ENCODE data around the gene WSCD2. TPM values are rescaled to one million over a fixed set of nuclear protein-coding genes. Genes with fewer than 3 reads are reported as not detected.

The WSCD2 gene
- total RNA-seq, 1 donor from 2014 or later: 0.86 TPM

- no peak for TF ChIP-seq CTCF (IDR thresholded peaks at IDR 0.05)
- Mint-ChIP-seq H3K27me3 (ENCODE audit: unreplicated experiment) (no peaks in the 10 kb centered on the region), H3K4me3 (ENCODE audit: unreplicated experiment) (no peak overlapping the region), H3K27ac (ENCODE audit: unreplicated experiment) (no peak overlapping the region), H3K4me1 (ENCODE audit: unreplicated experiment) (no peaks in the 10 kb centered on the region), H3K36me3 (ENCODE audit: unreplicated experiment) (no peaks in the 10 kb centered on the region), H3K9me3 (ENCODE audit: unreplicated experiment) (no peaks in the 10 kb centered on the region)
- no peak for DNase-seq (ENCODE audit: extremely low spot score, unreplicated experiment)
These were observed 13.7 kb upstream of the WSCD2 start for GRCh38 chr12:108115123-108116121.

GRCh38 chr12:108116254-108116653 is 12.8 kb upstream of the WSCD2 start:
- DNase-seq (ENCODE audit: extremely low spot score, unreplicated experiment): no peak
- TF ChIP-seq CTCF (IDR thresholded peaks at IDR 0.05): no peak
- no peaks in the 10 kb centered on the region for H3K9me3 Mint-ChIP-seq (ENCODE audit: unreplicated experiment)
- no peaks in the 10 kb centered on the region for H3K36me3 Mint-ChIP-seq (ENCODE audit: unreplicated experiment)
- no peaks in the 10 kb centered on the region for H3K4me1 Mint-ChIP-seq (ENCODE audit: unreplicated experiment)
- H3K27me3 Mint-ChIP-seq (ENCODE audit: unreplicated experiment): no peaks in the 10 kb centered on the region
- H3K27ac Mint-ChIP-seq (ENCODE audit: unreplicated experiment): no peak overlapping the region
- H3K4me3 Mint-ChIP-seq (ENCODE audit: unreplicated experiment): no peak overlapping the region

GRCh38 chr12:108116699-108117098 is 12.4 kb upstream of the WSCD2 start:
- Mint-ChIP-seq H3K9me3 (ENCODE audit: unreplicated experiment) (no peaks in the 10 kb centered on the region), H3K27me3 (ENCODE audit: unreplicated experiment) (no peaks in the 10 kb centered on the region), H3K4me3 (ENCODE audit: unreplicated experiment) (no peak overlapping the region), H3K27ac (ENCODE audit: unreplicated experiment) (no peak overlapping the region), H3K4me1 (ENCODE audit: unreplicated experiment) (no peaks in the 10 kb centered on the region), H3K36me3 (ENCODE audit: unreplicated experiment) (no peaks in the 10 kb centered on the region)
- no peak for TF ChIP-seq CTCF (IDR thresholded peaks at IDR 0.05)
- no peak for DNase-seq (ENCODE audit: extremely low spot score, unreplicated experiment)

GRCh38 chr12:108117163-108117849 is 11.8 kb upstream of the WSCD2 start:
- Mint-ChIP-seq H3K4me1 (ENCODE audit: unreplicated experiment) (no peaks in the 10 kb centered on the region), H3K36me3 (ENCODE audit: unreplicated experiment) (no peaks in the 10 kb centered on the region), H3K4me3 (ENCODE audit: unreplicated experiment) (no peak overlapping the region), H3K27me3 (ENCODE audit: unreplicated experiment) (peaks cover 3% of the 10 kb centered on the region), H3K9me3 (ENCODE audit: unreplicated experiment) (no peaks in the 10 kb centered on the region), H3K27ac (ENCODE audit: unreplicated experiment) (no peak overlapping the region)
- DNase-seq (ENCODE audit: extremely low spot score, unreplicated experiment): no peak
- no peak for TF ChIP-seq CTCF (IDR thresholded peaks at IDR 0.05)

GRCh38 chr12:108117902-108118301 is 11.2 kb upstream of the WSCD2 start:
- Mint-ChIP-seq H3K4me1 (ENCODE audit: unreplicated experiment) (no peaks in the 10 kb centered on the region), H3K9me3 (ENCODE audit: unreplicated experiment) (no peaks in the 10 kb centered on the region), H3K27ac (ENCODE audit: unreplicated experiment) (no peak overlapping the region), H3K27me3 (ENCODE audit: unreplicated experiment) (peaks cover 3% of the 10 kb centered on the region), H3K36me3 (ENCODE audit: unreplicated experiment) (no peaks in the 10 kb centered on the region), H3K4me3 (ENCODE audit: unreplicated experiment) (no peak overlapping the region)
- no peak for TF ChIP-seq CTCF (IDR thresholded peaks at IDR 0.05)
- no peak for DNase-seq (ENCODE audit: extremely low spot score, unreplicated experiment)

All from osteocyte (in vitro differentiated cells).